ENCODE data around the gene TTC27.

GRCh38 chr2:32788114-32788513 is 160.3 kb downstream of the TTC27 start:
- TF ChIP-seq EZH2 (IDR thresholded peaks at IDR 0.05; ENCODE audit: borderline replicate concordance, low read length) (no peak), CTCF (conservative IDR thresholded peaks at IDR 0.05 in 1 of 2, IDR thresholded peaks at IDR 0.05 in 1 of 2; ENCODE audit: extremely low read depth in 1 of 2, insufficient read depth in 1 of 2, low read depth in 1 of 2, low read length in 2 of 2) (no peak)
